Lower leg skin (tissue), 3 donors: ENCODE data around the gene CAMTA1.

Experiments
- CTCF ChIP-seq, 3 donors: fragments of 450-650 bp; IDR thresholded peaks; one replicate each; pipeline ENCODE4 v1.5.1; 2016; ENCODE audit warnings: antibody characterized with exemption in 3 of 3, mild to moderate bottlenecking in 3 of 3, moderate library complexity in 2 of 3
- POLR2A ChIP-seq, 2 donors: fragments of 450-650 bp; IDR thresholded peaks; one replicate each; pipeline ENCODE4 v1.6.1; 2016 to 2017; ENCODE audit warnings: antibody characterized with exemption in 2 of 2, mild to moderate bottlenecking in 1 of 2, moderate library complexity in 1 of 2

- TF ChIP-seq POLR2A (IDR thresholded peaks at IDR 0.05) (no peak), CTCF (IDR thresholded peaks at IDR 0.05) (no peak)
Observed at GRCh38 chr1:7526867-7527732, 741.8 kb downstream of the CAMTA1 start.
